IMR-90 (cell line): ENCODE measurements around the gene PAXIP1.

Source experiments
- BHLHE40 ChIP-seq: fragments of 150-350 bp; IDR thresholded peaks from 2 replicates; pipeline ENCODE4 v1.6.1; 2016; ENCODE audit warnings: mild to moderate bottlenecking, low read depth, low read length
- CEBPB ChIP-seq: IDR thresholded peaks from 2 replicates; pipeline ENCODE4 v1.6.1; 2012; ENCODE audit warnings: low read depth, low read length, improper control_type of control experiment
- CHD1 ChIP-seq: IDR thresholded peaks from 2 replicates; pipeline ENCODE4 v1.6.1; 2012; ENCODE audit warnings: low read depth, low read length, improper control_type of control experiment
- MXI1 ChIP-seq: IDR thresholded peaks from 2 replicates; pipeline ENCODE4 v1.6.1; 2012; ENCODE audit warnings: low read depth, mild to moderate bottlenecking, low read length, moderate library complexity, borderline replicate concordance
- NFE2L2 ChIP-seq: fragments of 150-350 bp; IDR thresholded peaks from 2 replicates; pipeline ENCODE4 v1.6.1; 2016; ENCODE audit warnings: low read depth, mild to moderate bottlenecking, low read length
- POLR2A ChIP-seq: IDR thresholded peaks from 2 replicates; pipeline ENCODE4 v1.6.1; 2012; ENCODE audit warnings: mild to moderate bottlenecking, low read depth, low read length
- RAD21 ChIP-seq: IDR thresholded peaks from 2 replicates; pipeline ENCODE4 v1.6.1; 2012; ENCODE audit warnings: low read length, improper control_type of control experiment
- RFX5 ChIP-seq: IDR thresholded peaks from 2 replicates; pipeline ENCODE4 v1.8.0; 2012; ENCODE audit warnings: low read depth, mild to moderate bottlenecking, low read length, moderate library complexity
- SMC3 ChIP-seq: fragments of 150-350 bp; IDR thresholded peaks from 2 replicates; pipeline ENCODE4 v1.6.1; 2016; ENCODE audit warnings: low read depth, mild to moderate bottlenecking, antibody characterized with exemption, low read length, moderate library complexity
- USF2 ChIP-seq: fragments of 150-350 bp; IDR thresholded peaks from 2 replicates; pipeline ENCODE4 v1.6.1; 2017; ENCODE audit warnings: mild to moderate bottlenecking, antibody characterized with exemption, low read length, low read depth
- TF ChIP-seq, protein P1 (sequence below): conservative IDR thresholded peaks from 2 replicates; pipeline ENCODE4 v1.5.1; 2012; ENCODE audit warnings: mild to moderate bottlenecking, low read depth, low read length, improper control_type of control experiment

DNA sequence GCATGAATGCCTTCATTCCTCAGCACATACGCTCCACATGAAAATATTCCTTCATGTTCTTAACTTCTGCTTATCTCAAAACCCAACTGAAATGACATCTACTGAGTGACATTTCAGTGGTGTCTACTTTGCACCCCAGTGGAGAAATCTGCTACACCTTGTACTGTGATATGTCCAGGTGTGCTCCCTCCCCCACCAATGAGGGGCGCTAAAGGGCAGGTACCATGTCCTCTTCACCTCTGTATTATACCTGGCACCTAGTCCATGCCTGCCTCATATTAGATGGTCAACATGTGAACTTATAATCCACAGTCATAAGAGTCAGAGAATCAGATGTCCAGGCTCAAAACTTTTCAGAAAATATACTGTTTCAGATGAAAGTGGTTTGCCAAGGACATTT, 2.1 kb downstream of the PAXIP1 start:
- TF ChIP-seq POLR2A (no peak), NFE2L2 (no peak), SMC3 (no peak), MXI1 (no peak), CHD1 (no peak), CEBPB (no peak), RFX5 (no peak), BHLHE40 (no peak), USF2 (no peak), RAD21 (no peak)
- TF ChIP-seq, protein P1, sequence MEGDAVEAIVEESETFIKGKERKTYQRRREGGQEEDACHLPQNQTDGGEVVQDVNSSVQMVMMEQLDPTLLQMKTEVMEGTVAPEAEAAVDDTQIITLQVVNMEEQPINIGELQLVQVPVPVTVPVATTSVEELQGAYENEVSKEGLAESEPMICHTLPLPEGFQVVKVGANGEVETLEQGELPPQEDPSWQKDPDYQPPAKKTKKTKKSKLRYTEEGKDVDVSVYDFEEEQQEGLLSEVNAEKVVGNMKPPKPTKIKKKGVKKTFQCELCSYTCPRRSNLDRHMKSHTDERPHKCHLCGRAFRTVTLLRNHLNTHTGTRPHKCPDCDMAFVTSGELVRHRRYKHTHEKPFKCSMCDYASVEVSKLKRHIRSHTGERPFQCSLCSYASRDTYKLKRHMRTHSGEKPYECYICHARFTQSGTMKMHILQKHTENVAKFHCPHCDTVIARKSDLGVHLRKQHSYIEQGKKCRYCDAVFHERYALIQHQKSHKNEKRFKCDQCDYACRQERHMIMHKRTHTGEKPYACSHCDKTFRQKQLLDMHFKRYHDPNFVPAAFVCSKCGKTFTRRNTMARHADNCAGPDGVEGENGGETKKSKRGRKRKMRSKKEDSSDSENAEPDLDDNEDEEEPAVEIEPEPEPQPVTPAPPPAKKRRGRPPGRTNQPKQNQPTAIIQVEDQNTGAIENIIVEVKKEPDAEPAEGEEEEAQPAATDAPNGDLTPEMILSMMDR = no peak
